CD4-positive, alpha-beta T cell treated with Interferon alpha-2 for 1 hour (primary cell): ENCODE measurements around the gene GNAZ.
"Not testable (repeated sequence)": the region's sequence is repeated elsewhere in the genome, so short reads cannot be mapped to it uniquely, and the experiment has no call there.

Experiments
- DNase-seq, 2 donors: peaks; one replicate each; pipeline ENCODE4 v3.0.0-alpha.2; 2020 to 2022

GNAZ gene

GRCh38 chr22:23045461-23045860 is 24.9 kb upstream of the GNAZ start:
- no peak for DNase-seq

- DNase-seq: no peak
Observed at GRCh38 chr22:23047265-23047664, 23.1 kb upstream of the GNAZ start.

GRCh38 chr22:23047742-23048141 is 22.6 kb upstream of the GNAZ start:
- no peak for DNase-seq

- DNase-seq: not testable (repeated sequence)
Observed at GRCh38 chr22:23050546-23050945, 19.8 kb upstream of the GNAZ start.

DNA sequence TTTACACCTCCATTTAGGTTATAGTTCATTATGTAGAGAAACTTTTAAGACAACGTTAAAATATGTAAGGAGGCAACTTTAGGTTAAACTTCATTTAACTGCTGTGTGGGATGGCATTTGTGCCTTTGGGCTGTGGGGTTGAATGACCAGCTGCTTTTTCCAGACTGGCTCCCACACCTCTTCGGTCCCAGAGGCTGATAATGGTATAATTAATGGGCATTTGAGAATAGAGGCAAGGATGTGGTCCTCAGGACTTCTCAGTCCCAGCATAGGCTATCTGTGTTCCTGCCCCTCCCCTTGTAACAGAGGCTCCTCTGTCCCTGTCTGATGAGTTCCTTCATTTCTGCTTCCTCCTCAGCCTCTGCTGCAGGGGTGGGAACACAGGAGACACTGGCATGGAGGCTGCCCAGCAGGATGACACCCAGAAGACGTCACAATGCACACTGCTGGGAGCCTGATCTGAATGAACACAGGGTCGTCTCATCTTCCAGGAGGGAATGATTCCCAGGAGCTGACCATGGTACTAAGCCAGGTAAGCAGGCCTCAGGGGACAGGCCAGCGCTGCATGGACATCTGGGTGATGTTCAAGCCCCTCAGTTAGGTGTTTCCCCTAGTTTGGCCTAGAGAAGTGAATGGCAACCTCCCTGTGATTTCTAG is 17.1 kb upstream of the GNAZ start:
- DNase-seq: no peak

GRCh38 chr22:23053912-23054530 is 16.3 kb upstream of the GNAZ start:
- DNase-seq: no peak

GRCh38 chr22:23054531-23055257 is 15.6 kb upstream of the GNAZ start:
- DNase-seq: no peak

DNA sequence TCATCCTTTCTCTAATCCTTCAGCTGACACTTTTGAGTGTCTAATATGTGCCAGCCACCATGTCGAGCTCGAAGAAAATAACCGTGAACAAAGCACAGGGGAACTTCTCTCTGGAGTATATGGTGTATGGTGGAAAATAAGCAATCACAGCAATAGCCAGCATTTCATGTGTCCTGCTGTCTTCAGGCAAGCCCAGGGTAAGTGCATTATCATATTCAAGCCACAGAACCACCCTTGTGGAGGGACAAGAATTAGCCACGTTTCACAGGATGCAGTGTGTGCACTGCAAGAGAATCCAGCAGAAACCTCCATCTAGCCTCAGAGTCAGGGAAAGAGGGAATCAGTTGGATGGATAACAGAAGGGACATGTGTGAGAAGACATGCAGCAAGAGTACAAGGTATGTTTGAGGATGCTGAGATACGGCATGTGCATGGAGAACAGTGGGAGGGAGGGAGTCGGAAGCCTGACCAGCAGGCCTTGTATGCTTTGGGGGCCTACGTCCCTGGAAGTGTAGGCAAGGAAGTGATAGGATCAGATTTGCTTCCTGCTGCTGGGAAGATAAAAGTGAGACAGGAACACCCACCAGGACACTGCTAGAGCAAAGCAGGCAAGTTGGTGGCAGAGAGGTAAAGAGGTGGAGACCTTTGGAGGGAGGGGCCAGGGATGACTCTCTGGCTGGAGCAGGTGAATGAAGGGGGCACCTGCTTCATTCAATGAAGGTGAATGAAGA is 14.7 kb upstream of the GNAZ start:
- DNase-seq: no peak

- DNase-seq: no peak
Observed at GRCh38 chr22:23057331-23057730, 13.0 kb upstream of the GNAZ start.

GRCh38 chr22:23058063-23058462 is 12.3 kb upstream of the GNAZ start:
- DNase-seq: no peak

GRCh38 chr22:23058481-23059283 is 11.6 kb upstream of the GNAZ start:
- no peak for DNase-seq

DNA sequence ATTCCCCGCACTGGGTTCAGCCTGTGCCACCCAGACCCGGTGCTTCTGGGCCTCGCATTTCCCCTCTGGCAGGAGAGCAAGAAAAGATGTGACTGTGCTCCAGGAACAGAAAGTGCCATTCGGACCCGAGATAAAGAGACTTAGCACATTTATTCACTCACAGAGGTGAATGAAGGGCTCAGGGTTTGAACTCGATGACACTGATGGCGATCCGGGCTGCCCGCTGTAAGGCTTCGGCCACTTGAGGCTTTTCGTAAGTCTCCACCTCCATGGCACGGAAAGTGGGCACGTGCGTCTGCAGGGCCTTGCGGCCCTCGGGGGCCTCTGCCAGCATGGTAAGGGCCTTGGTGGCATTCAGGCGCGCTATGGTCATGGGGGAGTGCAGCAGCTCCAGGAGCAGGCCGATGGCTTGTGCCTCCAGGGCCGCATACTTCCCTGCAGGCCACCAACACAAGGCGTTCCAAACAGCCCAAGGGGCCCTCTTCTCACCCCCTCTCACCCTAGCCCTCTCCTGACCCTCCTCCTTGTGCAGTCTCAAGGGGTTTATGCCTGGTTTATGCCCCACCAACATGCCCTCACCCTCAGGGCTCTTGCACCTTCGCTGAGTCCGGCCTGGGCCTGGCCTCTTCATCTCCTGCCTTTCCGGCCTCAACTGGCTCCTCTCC is 10.9 kb upstream of the GNAZ start:
- no peak for DNase-seq

- DNase-seq: no peak
Observed at GRCh38 chr22:23060612-23061400, 9.5 kb upstream of the GNAZ start.

DNA sequence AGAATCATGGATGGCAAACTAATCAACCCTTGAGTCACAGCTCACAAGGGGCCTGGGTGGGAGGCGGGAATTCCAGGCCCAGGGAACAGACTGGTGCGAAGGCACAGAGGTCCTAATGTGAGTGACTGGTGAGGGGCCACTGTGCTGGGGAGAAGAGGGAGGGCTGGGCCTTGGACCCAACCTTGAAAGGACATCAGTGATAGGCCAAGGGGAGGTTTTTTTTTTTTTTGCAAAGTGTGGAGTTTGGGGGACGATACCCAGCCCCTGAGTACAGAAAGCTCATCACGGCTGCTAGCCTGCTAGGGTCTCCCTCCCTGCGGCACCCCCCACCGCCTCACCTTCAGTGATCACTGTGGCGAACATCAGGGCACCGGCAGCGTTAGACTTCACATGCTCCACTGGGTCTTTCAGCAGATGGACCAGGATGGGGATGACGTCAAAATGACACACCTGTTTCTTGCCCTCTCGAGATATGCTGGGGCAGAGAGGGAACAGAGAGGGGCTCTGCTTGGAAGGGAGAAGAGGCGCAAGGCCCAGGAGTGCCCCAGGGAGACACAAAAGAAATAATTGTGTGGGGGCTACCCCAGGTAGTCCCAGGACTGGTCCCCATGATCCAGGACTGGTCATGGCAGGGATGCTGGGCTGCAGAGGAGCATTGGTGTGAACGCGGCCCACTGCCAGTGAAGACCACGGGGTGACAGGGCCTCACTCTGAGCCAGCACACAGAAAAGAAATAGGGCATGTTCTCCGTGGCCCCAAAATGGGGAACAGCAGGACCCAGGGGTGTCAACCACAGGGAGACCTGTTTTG is 8.6 kb upstream of the GNAZ start:
- DNase-seq: no peak

GRCh38 chr22:23062616-23063538 is 7.4 kb upstream of the GNAZ start:
- no peak for DNase-seq

DNA sequence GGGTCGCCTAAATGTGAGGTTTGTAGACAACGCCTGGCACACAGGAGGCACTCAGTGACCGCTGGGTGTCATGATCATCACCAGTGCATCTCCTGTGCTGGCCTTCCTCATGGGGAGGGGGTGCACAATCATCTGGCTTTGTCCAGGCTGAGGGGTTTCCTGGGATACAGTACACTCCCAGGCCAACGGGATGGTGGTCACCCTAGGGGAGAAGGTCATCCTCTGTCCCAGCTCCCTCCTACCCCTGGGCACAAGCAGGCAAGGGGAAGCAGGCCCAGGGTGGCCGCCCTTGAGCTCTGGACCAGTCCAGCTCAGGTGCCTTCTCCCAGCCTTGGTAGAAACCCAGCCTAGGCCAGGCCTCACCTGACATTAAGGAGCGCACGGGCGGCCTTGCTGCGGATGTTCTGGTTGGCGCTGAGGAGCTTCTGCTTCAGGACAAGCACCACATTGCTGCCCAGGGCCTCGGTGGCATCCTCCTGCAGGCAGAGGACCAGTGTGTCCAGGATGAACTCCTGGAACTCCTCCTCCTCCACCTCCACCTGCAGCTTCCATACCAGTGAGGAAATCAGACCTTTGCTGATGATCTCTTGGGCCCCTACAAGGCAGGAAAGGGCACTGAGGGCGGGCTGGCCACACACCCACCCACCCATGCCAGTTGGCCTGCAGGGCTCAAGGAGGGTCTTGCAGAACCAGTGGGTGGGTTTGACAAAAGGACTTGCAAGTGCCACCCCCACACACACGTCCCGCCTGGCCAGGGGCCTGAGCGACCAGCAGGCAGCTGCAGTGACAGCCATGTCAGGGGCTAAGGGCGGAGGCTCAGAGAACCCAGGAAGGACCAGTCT is 6.6 kb upstream of the GNAZ start:
- DNase-seq: no peak

DNA sequence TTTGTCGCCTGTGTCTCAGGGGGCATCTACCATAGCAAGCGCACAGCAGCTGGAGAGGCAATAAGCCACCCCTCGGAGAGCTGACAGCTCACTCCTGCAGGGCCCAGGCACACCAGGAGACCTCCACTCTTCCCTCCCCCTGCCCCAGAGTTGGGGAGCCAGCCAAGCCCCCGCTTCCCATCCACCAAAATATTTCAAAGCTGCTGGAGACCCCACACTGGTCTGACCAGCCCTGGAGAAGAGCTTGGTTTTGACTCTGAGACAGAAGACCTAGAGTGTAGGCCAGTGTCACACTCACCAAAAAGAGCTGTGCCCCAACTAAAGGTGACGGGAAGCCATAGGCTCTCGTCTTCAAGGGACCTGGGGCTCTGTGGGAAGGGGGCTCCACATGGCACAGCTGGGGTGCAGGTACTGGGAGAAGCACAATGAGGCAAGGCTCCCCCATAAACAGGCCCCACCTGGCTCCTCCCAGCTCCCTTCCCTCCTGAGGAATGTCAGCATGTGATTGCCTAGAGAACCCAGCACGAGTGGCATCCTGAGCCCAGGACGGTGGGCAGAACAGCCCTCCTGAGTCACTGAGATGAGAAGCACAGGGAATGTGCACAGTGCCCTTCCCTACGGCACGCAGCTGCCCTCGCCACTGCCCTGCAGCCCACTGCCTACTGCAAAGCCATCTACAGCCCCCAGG is 5.8 kb upstream of the GNAZ start:
- DNase-seq: no peak

- no peak for DNase-seq
Observed at GRCh38 chr22:23065069-23065451, 5.3 kb upstream of the GNAZ start.
